NCI-H226 (cell line): ENCODE measurements around the gene SOCS4.

Experiments
- DNase-seq: peaks from one replicate; pipeline ENCODE4 v3.0.0-alpha.2; 2015

Gene SOCS4

GRCh38 chr14:55092341-55092740, 65.3 kb downstream of the SOCS4 start:
- DNase-seq = no peak

GRCh38 chr14:55094292-55095157, 67.5 kb downstream of the SOCS4 start:
- DNase-seq = peak; percentile 33

DNA sequence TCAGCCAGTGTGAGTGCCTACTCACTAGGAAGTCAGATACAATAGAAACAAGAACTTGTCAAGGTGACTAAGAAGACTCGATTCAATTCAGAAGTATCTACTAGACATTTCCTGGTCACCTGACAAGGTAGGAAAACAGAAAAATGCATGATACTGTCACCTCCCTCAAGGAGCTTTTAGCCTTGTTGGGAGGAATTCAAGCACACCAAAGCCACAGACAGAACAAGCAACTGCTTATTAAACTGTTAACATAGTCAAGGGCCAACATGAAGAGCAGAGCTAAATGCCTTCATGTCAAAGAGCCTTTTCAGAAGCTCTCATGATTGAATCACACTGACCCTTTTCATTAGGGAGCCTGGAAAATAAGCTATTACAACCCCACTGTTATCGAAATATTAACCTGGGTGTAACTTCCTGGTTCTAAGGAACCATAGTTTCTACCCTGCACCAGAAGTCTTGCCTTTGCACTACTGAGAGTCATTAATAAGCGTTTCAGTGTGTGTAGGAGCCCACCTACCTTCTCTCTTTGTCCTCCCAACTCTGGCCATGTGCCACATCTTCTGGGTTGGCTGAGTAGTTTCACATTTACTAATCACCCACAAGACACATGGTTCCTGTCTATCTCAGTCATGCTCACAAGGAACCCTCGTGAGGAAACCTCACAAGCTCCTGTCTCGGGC, 71.0 kb downstream of the SOCS4 start:
- no peak for DNase-seq

DNA sequence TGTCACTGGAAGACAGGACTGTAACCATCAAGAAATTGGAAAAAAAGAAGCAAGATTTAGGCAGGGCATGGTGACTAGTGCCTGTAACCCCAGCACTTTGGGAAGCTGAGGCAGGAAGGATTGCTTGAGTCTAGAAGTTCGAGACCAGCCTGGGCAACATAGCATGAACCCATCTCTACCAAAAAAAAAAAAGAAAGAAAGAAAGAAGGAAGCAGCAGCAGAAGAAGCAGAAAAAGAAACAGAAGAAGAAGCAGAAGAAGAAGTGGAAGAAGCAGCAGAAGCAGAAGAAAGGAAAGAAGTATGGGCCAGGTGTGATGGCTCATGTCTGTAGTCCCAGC, 71.5 kb downstream of the SOCS4 start:
- DNase-seq = no peak
